HEK293 (cell line): ENCODE measurements around the gene VASN.
A peak's percentile ranks its signal among the peaks of the same experiment; 100 is the strongest.

Source experiments
- BCL6B ChIP-seq: fragments of 450-650 bp; formaldehyde crosslinking; IDR thresholded peaks from 2 replicates; pipeline ENCODE4 v1.5.1; 2017; ENCODE audit warnings: missing biosample characterization, missing genetic modification characterization
- CTCF ChIP-seq: fragments of 450-650 bp; formaldehyde crosslinking; IDR thresholded peaks from 2 replicates; pipeline ENCODE4 v1.5.1; 2016; ENCODE audit warnings: missing biosample characterization, missing genetic modification characterization
- FEZF1 ChIP-seq: fragments of 450-650 bp; formaldehyde crosslinking; IDR thresholded peaks from 2 replicates; pipeline ENCODE4 v1.5.1; 2016; ENCODE audit warnings: missing biosample characterization, missing genetic modification characterization
- KLF17 ChIP-seq: fragments of 450-650 bp; formaldehyde crosslinking; IDR thresholded peaks from 2 replicates; pipeline ENCODE4 v1.5.1; 2016; ENCODE audit warnings: missing biosample characterization, missing genetic modification characterization
- OVOL3 ChIP-seq: fragments of 450-650 bp; formaldehyde crosslinking; IDR thresholded peaks from 2 replicates; pipeline ENCODE4 v1.5.1; 2016; ENCODE audit warnings: missing biosample characterization, missing genetic modification characterization
- PATZ1 ChIP-seq: fragments of 450-650 bp; formaldehyde crosslinking; IDR thresholded peaks from 2 replicates; pipeline ENCODE4 v1.5.1; 2016; ENCODE audit warnings: missing biosample characterization, missing genetic modification characterization
- PRDM2 ChIP-seq: fragments of 450-650 bp; formaldehyde crosslinking; IDR thresholded peaks from 2 replicates; pipeline ENCODE4 v1.5.1; 2016; ENCODE audit warnings: missing biosample characterization, missing genetic modification characterization, borderline replicate concordance
- PRDM4 ChIP-seq: fragments of 450-650 bp; formaldehyde crosslinking; IDR thresholded peaks from 2 replicates; pipeline ENCODE4 v1.5.1; 2017; ENCODE audit warnings: missing biosample characterization, missing genetic modification characterization
- SP2 ChIP-seq: fragments of 450-650 bp; formaldehyde crosslinking; IDR thresholded peaks from 2 replicates; pipeline ENCODE4 v1.5.1; 2016; ENCODE audit warnings: missing biosample characterization, missing genetic modification characterization
- TCF7L2 ChIP-seq: IDR thresholded peaks from 2 replicates; pipeline ENCODE4 v1.6.1; 2011; ENCODE audit warnings: low read depth, mild to moderate bottlenecking, inconsistent platforms, low read length, moderate library complexity, borderline replicate concordance
- ZBTB48 ChIP-seq: fragments of 450-650 bp; formaldehyde crosslinking; IDR thresholded peaks from 2 replicates; pipeline ENCODE4 v1.5.1; 2016; ENCODE audit warnings: missing biosample characterization, missing genetic modification characterization
- ZBTB8A ChIP-seq: fragments of 450-650 bp; formaldehyde crosslinking; IDR thresholded peaks from 2 replicates; pipeline ENCODE4 v1.5.1; 2016; ENCODE audit warnings: missing biosample characterization, missing genetic modification characterization
- ZIC2 ChIP-seq: fragments of 450-650 bp; formaldehyde crosslinking; IDR thresholded peaks from 2 replicates; pipeline ENCODE4 v1.5.1; 2016; ENCODE audit warnings: missing biosample characterization, missing genetic modification characterization
- ZNF132 ChIP-seq: fragments of 450-650 bp; formaldehyde crosslinking; IDR thresholded peaks from 2 replicates; pipeline ENCODE4 v1.5.1; 2017; ENCODE audit warnings: missing biosample characterization, missing genetic modification characterization, borderline replicate concordance
- ZNF202 ChIP-seq: fragments of 450-650 bp; formaldehyde crosslinking; IDR thresholded peaks from 2 replicates; pipeline ENCODE4 v1.5.1; 2016; ENCODE audit warnings: missing biosample characterization, missing genetic modification characterization, borderline replicate concordance
- ZNF239 ChIP-seq: fragments of 450-650 bp; formaldehyde crosslinking; IDR thresholded peaks from 2 replicates; pipeline ENCODE4 v1.5.1; 2016; ENCODE audit warnings: missing biosample characterization, missing genetic modification characterization
- ZNF529 ChIP-seq: fragments of 450-650 bp; formaldehyde crosslinking; IDR thresholded peaks from 2 replicates; pipeline ENCODE4 v1.5.1; 2017; ENCODE audit warnings: missing genetic modification characterization, missing biosample characterization; ENCODE audit not compliant: insufficient replicate concordance
- ZNF558 ChIP-seq: fragments of 450-650 bp; formaldehyde crosslinking; IDR thresholded peaks from 2 replicates; pipeline ENCODE4 v1.5.1; 2016; ENCODE audit warnings: missing biosample characterization, missing genetic modification characterization
- ZNF610 ChIP-seq: fragments of 450-650 bp; formaldehyde crosslinking; IDR thresholded peaks from 2 replicates; pipeline ENCODE4 v1.5.1; 2016; ENCODE audit warnings: missing biosample characterization, missing genetic modification characterization, borderline replicate concordance
- ZNF623 ChIP-seq: fragments of 450-650 bp; formaldehyde crosslinking; IDR thresholded peaks from 2 replicates; pipeline ENCODE4 v1.5.1; 2016; ENCODE audit warnings: missing biosample characterization, missing genetic modification characterization
- ZNF670 ChIP-seq: fragments of 450-650 bp; formaldehyde crosslinking; IDR thresholded peaks from 2 replicates; pipeline ENCODE4 v1.5.1; 2016; ENCODE audit warnings: missing biosample characterization, missing genetic modification characterization, low read depth
- ZNF747 ChIP-seq: fragments of 450-650 bp; formaldehyde crosslinking; IDR thresholded peaks from 2 replicates; pipeline ENCODE4 v1.5.1; 2016; ENCODE audit warnings: missing biosample characterization, missing genetic modification characterization
- ZSCAN18 ChIP-seq: fragments of 450-650 bp; formaldehyde crosslinking; IDR thresholded peaks from 2 replicates; pipeline ENCODE4 v1.5.1; 2016; ENCODE audit warnings: missing biosample characterization, missing genetic modification characterization

The VASN gene

GRCh38 chr16:4425378-4426020 lies 53.9 kb downstream of the VASN start, which contains the start of gene DNAJA3 (continued):
- TF ChIP-seq KLF17 (tag by site-specific recombination), result peak; percentile 69; the same call in 1 of the 2 replicates
- TF ChIP-seq BCL6B, result no peak
- TF ChIP-seq ZBTB8A, result peak; percentile 26
- 0 out of 2 replicates have a peak, but pooled peaks have one; percentile 33 for TF ChIP-seq PRDM4
- TF ChIP-seq PATZ1 (tag by site-specific recombination), result no peak
- 0 out of 2 replicates have a peak, but pooled peaks have one; percentile 31 for TF ChIP-seq ZNF558 (tag by site-specific recombination)
- TF ChIP-seq ZNF670 (tag by site-specific recombination), result no peak
- TF ChIP-seq ZNF239, result no peak
- TF ChIP-seq ZNF747 (tag by site-specific recombination), result no peak
- TF ChIP-seq CTCF, result no peak
- TF ChIP-seq ZNF610, result peak; percentile 93; the same call in 1 of the 2 replicates
- TF ChIP-seq ZIC2 (tag by site-specific recombination), result 0 out of 2 replicates have a peak, but pooled peaks have one; percentile 55
- no peak for TF ChIP-seq PRDM2 (tag by site-specific recombination)
- no peak for TF ChIP-seq ZNF623 (tag by site-specific recombination)
- no peak for TF ChIP-seq ZBTB48 (tag by site-specific recombination)
- no peak for TF ChIP-seq ZNF202
- TF ChIP-seq SP2 (tag by site-specific recombination), result peak; percentile 63
- TF ChIP-seq ZSCAN18 (tag by site-specific recombination), result no peak
- no peak for TF ChIP-seq TCF7L2
- no peak for TF ChIP-seq FEZF1 (tag by site-specific recombination)
- no peak for TF ChIP-seq ZNF132 (tag by site-specific recombination)
- TF ChIP-seq OVOL3 (tag by site-specific recombination), result no peak
- no peak for TF ChIP-seq ZNF529 (tag by site-specific recombination)
